Medulla oblongata (tissue), 1 donor: Measurements from ENCODE around the gene PRKCB.
"Not testable (repeated sequence)": the region's sequence is repeated elsewhere in the genome, so short reads cannot be mapped to it uniquely, and the experiment has no call there.

ENCODE experiments used
- DNase-seq: peaks from one replicate; pipeline ENCODE4 v3.0.0-alpha.2; 2015; ENCODE audit errors: extremely low spot score

Gene PRKCB

DNA sequence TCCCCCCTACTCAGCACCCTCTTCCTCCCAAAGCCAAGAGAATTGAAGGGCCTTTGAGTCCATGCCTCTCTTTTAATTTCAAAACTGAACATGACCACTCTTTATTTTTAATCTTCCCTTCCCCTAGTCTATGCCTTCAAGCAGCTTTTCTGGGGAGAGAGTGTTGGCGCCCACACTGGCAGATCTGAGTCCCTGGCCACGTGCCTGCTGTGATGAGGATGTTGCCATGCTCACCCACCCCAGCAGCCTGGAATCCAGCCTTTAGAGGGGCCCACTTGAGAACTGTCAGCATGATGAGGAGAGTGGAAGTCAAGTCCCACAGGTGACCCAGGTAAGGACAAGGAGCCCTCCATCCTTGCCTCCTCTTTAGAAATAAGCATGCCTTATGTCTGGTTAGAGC is 400.0 kb downstream of the PRKCB start:
- DNase-seq: no peak

GRCh38 chr16:24238846-24239245 is 403.1 kb downstream of the PRKCB start:
- DNase-seq: not testable (repeated sequence)

DNA sequence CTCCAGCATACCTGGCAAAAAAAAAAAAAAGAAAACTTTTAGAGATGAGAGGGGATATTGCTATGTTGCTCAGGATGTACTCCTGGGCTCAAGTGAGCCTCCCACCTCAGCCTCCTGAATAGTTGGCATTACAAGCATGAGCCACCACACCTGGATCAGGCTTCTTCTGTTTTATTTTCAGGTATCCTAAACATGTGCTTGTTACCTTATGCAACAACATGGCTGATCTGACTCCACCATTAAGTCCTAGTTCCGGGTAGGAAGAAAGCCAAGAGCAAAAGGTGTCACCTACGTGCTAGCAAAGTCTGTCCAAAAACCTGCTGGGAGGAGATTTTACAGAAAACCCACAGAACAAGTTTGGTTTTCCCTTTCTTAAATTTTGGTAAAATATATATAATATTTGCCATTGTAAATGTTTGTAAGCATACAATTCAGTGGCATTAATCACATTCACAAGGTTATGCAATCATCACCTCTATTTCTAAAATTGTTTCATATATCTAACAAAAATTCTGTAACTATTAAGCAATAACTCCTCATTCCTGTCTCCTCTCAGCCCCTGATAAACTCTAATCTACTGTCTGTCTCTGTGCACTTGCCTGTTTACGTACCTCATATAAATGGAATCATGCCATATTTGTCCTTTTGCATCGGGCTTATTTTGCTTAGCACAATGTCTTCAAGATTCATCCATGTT is 411.3 kb downstream of the PRKCB start:
- DNase-seq: no peak

DNA sequence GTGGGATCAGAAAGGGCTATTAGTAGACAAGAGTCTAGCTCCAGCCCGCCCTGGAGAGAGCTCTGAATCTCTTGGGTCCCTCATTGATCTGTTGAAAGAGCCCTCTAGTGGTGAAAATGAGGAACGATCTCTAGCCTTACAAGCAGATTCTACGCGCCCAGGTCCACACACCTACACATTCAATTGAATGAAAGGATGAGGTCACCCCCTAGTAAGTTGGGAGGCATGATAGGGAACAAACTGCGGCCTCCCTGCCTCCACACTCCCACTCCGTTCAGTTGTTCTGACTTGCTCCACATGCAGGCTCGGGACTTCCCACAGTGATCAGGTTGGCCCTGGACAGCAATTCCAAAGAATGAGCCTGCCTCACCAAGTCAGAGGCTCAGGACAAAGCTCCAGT is 417.4 kb downstream of the PRKCB start:
- DNase-seq: peak; percentile 73

DNA sequence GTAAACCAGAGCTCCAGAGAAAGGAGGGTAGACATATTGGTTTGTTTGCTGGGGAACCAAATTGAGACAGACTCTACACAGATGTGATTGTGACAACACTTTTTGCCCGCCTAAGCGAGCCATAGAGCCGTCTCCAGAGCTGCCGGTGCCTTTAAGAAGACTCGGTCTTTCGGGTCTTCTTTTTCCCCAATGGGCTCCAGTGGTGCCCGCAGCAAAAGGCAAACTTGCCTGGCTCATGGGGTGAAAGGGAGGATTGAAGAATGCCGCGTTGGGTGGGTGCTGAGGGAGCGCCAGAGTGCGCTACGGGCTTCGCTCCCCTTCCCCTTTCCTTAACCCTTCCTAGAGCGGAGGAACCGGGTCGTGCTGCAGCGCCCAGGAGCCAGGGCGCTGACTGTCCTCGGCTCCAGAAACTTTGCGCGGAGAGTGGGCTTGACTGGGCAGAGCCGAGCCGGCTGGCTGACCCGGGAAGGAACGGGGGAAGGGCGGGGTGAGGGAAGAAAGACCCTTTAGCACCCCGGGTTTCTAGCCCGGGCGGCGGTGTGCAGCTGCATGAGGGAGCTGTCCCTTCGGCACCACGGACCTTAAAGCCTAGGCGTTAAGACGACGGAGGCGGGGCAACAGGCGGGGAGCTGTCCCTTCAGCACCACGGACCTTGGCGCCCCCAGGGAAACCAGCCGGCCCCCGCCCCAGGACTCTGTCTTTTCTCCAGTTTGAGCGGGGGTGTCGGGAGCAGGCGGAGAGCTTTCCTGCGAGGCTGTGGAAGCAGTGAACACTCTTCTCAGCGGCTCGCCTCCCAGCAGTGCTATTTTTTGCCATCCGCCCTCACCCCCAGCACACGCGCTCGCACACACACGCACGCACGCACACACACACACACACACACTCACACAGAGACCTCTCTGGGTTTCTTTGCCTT is 419.9 kb downstream of the PRKCB start, which contains the start of gene CACNG3:
CACNG3 (plus strand) TSS at position 880 of the 916 bp plus-strand sequence. CDS start 420 bp downstream, outside the sequence.
- DNase-seq: peak; percentile 27

DNA sequence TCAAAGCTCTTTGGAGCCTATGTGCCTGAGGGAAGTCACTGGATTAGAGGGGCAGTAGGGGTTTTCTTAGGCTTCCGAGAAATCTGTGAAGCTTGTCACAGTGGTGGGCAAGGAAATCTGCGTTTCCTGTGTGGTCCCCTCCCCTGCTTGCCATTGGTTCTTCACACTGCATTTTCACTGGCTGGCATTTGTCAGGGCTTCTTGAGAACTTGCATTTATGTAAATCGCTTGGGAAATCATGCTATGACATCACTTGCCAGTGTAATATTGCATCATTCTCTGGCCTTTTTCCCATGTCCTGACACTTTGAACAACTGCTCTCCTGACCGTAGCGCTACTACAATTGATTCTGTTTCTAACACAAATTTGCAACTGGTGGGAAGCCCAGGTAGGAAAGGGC is 422.2 kb downstream of the PRKCB start:
- DNase-seq: no peak

GRCh38 chr16:24258791-24259190 is 423.0 kb downstream of the PRKCB start:
- no peak for DNase-seq

GRCh38 chr16:24262816-24263215 is 427.0 kb downstream of the PRKCB start:
- DNase-seq: no peak
